CD4-positive, alpha-beta T cell treated with Interferon gamma for 1 hour (primary cell): Measurements from ENCODE around the gene CTBP1.

ENCODE experiments used
- DNase-seq: peaks from one replicate; pipeline ENCODE4 v3.0.0-alpha.2; 2020

CTBP1 gene

GRCh38 chr4:1207603-1208265 lies 41.2 kb downstream of the CTBP1 start:
- no peak for DNase-seq

- DNase-seq = no peak
These were observed 41.8 kb downstream of the CTBP1 start for GRCh38 chr4:1207157-1207470.

- DNase-seq = no peak
These were observed 42.4 kb downstream of the CTBP1 start for GRCh38 chr4:1206299-1207156.

GRCh38 chr4:1205586-1206298 lies 43.2 kb downstream of the CTBP1 start:
- DNase-seq = no peak

GRCh38 chr4:1204828-1205585 lies 43.9 kb downstream of the CTBP1 start:
- no peak for DNase-seq

- no peak for DNase-seq
These were observed 44.6 kb downstream of the CTBP1 start for GRCh38 chr4:1204286-1204827.

- DNase-seq = no peak
These were observed 45.8 kb downstream of the CTBP1 start for GRCh38 chr4:1203026-1203616.

GRCh38 chr4:1202526-1203011 lies 46.4 kb downstream of the CTBP1 start:
- no peak for DNase-seq

GRCh38 chr4:1201851-1202525 lies 46.9 kb downstream of the CTBP1 start:
- peak; percentile 85 for DNase-seq

GRCh38 chr4:1200425-1201035 lies 48.4 kb downstream of the CTBP1 start:
- no peak for DNase-seq

- DNase-seq = no peak
These were observed 49.2 kb downstream of the CTBP1 start for GRCh38 chr4:1199556-1200331.

GRCh38 chr4:1198098-1198844 lies 50.7 kb downstream of the CTBP1 start:
- DNase-seq = no peak

GRCh38 chr4:1196421-1197183 lies 52.3 kb downstream of the CTBP1 start:
- DNase-seq = no peak

GRCh38 chr4:1195891-1196401 lies 53.0 kb downstream of the CTBP1 start:
- no peak for DNase-seq

GRCh38 chr4:1195109-1195671 lies 53.7 kb downstream of the CTBP1 start:
- no peak for DNase-seq

GRCh38 chr4:1194010-1194900 lies 54.7 kb downstream of the CTBP1 start:
- no peak for DNase-seq
